ENCODE results near the gene AKAP13.

DNA sequence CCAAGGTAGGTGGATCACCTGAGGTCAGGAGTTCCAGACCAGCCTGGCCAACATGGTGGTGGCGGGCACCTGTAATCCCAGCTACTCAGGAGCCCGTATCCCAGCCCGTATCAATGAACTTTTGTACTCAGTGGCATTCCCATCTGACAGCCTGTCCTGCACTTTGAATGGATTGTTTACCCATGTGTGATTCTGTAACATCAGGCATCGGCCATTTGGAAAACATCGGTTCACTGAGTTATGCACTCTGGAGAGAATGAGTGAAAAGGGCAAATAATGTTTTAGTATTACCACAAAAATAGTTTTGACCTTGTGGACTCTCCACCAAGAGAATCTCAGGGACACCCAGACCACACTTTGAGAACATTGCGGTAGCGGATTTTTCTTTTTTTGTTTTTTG, 400.7 kb downstream of the AKAP13 start:
- TF ChIP-seq FOXA1 (IDR thresholded peaks at IDR 0.05), result no peak
- no peak for TF ChIP-seq NFRKB (IDR thresholded peaks at IDR 0.05)

All from HEK293T (cell line).